ENCODE results near the gene PRICKLE1. TPM values are rescaled to one million over a fixed set of nuclear protein-coding genes. Genes with fewer than 3 reads are reported as not detected.

Gene PRICKLE1
- total and polyA plus RNA-seq, 2 of the 13 experiments (the other 11 are each of a cell fraction or from before 2014, with no cell fraction given): not detected

DNA sequence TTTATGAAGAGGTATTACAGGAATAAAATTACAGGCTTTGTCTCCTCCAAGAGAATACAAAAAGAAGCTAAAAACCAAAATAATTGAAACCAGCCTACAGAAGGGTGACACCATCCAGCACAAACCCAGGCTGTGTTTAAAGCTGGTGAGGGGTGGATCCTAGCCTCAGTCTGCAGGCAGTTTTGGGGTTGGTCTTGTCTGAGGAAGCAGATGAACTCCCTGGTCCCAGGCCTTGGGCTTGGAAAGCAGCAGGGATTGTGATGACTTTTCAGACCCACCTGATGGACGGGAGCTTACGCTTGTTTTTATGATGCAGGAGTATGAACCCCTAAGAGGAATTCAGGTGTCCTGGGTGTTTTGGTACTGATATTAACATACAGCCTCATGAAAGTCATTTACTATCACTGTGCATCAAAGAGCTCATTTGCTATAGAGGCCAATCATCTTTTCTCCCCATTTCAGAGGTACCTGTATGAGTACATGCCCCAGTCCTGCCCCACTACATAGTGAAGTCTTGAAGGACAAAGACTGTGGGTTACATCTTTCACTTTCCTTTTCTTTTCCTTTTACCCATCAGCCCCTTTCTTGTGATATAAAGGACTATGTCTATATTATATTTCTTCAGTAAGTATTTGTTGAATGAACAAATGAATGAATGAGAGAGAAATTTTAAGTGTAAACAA lies 18.1 kb downstream of the PRICKLE1 start:
- no CpG with 5 or more reads among the region's 2 CpGs for WGBS (ENCODE audit: low lambda C conversion rate)
- FAIRE-seq: no peak
- ChIA-PET CTCF (ENCODE audit: low intra/inter-chr PET ratio, low total read pairs) (no interaction called here), POLR2A (no interaction called here)
- BruUV-seq (replicated peaks): no TSS peak
- no peaks in the 10 kb centered on the region for H3K9me3 ChIP-seq (ENCODE audit: low read length)
- no peak for ATAC-seq
- intact Hi-C loops (cut with micrococcal nuclease; ENCODE audit: unreplicated experiment) (no loop called here), in situ Hi-C loops (cut with HindIII; ENCODE audit: extremely low pct_ligation_motif_present, low pct_unique_long_range_greater_than_20kb) (no loop called here)
- no peak overlapping the region for H2AFZ ChIP-seq (ENCODE audit: low read length)
- H3K36me3 ChIP-seq (replicated peaks in 1 of 2; ENCODE audit: control insufficient read depth in 1 of 2, insufficient read depth in 2 of 2, low read length in 2 of 2): no peaks in the 10 kb centered on the region
- no peak overlapping the region for H3K4me3 ChIP-seq (replicated peaks in 1 of 3; ENCODE audit: insufficient read depth in 1 of 3, low read depth in 2 of 3, low read length in 3 of 3)
- no peak for TF ChIP-seq TSC22D2 (CRISPR knock-in tag; IDR thresholded peaks at IDR 0.05; ENCODE audit: borderline replicate concordance)
- no peak for TF ChIP-seq ZNF616 (CRISPR knock-in tag; IDR thresholded peaks at IDR 0.05; ENCODE audit: low read depth)
- TF ChIP-seq BRD4 (CRISPR knock-in tag; IDR thresholded peaks at IDR 0.05): no peak
- TF ChIP-seq AHR (CRISPR knock-in tag; IDR thresholded peaks at IDR 0.05): no peak
- TF ChIP-seq ZNF576 (CRISPR knock-in tag; IDR thresholded peaks at IDR 0.05): no peak
- no peak for TF ChIP-seq ZNF101 (CRISPR knock-in tag; IDR thresholded peaks at IDR 0.05; ENCODE audit: borderline replicate concordance, low read depth)
- no peak for TF ChIP-seq ZNF451 (CRISPR knock-in tag; IDR thresholded peaks at IDR 0.05)
- TF ChIP-seq ZKSCAN1 (IDR thresholded peaks at IDR 0.05; ENCODE audit: low read length): no peak
- peaks cover 0 to 7% of the 10 kb centered on the region in 2 experiments; a peak in 2 of 5 replicates for H3K27me3 ChIP-seq (ENCODE audit: control insufficient read depth in 1 of 2, insufficient read depth in 2 of 2, low read length in 2 of 2)
- no peak overlapping the region for H3K27ac ChIP-seq (ENCODE audit: extremely low read length, insufficient read depth, low read length)
- H3K79me2 ChIP-seq (ENCODE audit: insufficient read depth, low read length): no peaks in the 10 kb centered on the region
- no peak for DNase-seq (ENCODE audit: low spot score)
- H3K4me2 ChIP-seq (ENCODE audit: low read depth, low read length): no peak overlapping the region
- no peaks in the 10 kb centered on the region for H4K20me1 ChIP-seq (ENCODE audit: insufficient read depth, low read length)
- no peaks in the 10 kb centered on the region for H3K4me1 ChIP-seq (ENCODE audit: insufficient read depth, low read length)
- H3K9ac ChIP-seq (ENCODE audit: insufficient read depth, low read depth, low read length): no peak overlapping the region

GRCh38 chr12:42570076-42570475 lies 19.5 kb downstream of the PRICKLE1 start:
- Histone ChIP-seq H3K4me1 (ENCODE audit: insufficient read depth, low read length) (no peaks in the 10 kb centered on the region), H3K9me3 (ENCODE audit: low read length) (no peaks in the 10 kb centered on the region), H3K4me3 (replicated peaks in 1 of 3; ENCODE audit: insufficient read depth in 1 of 3, low read depth in 2 of 3, low read length in 3 of 3) (no peak overlapping the region), H4K20me1 (ENCODE audit: insufficient read depth, low read length) (no peaks in the 10 kb centered on the region), H3K79me2 (ENCODE audit: insufficient read depth, low read length) (no peaks in the 10 kb centered on the region), H3K4me2 (ENCODE audit: low read depth, low read length) (no peak overlapping the region), H3K36me3 (replicated peaks in 1 of 2; ENCODE audit: control insufficient read depth in 1 of 2, insufficient read depth in 2 of 2, low read length in 2 of 2) (no peaks in the 10 kb centered on the region), H3K27ac (ENCODE audit: extremely low read length, insufficient read depth, low read length) (no peak overlapping the region), H3K9ac (ENCODE audit: insufficient read depth, low read depth, low read length) (no peak overlapping the region), H2AFZ (ENCODE audit: low read length) (no peak overlapping the region), H3K27me3 (ENCODE audit: control insufficient read depth in 1 of 2, insufficient read depth in 2 of 2, low read length in 2 of 2) (peaks cover 0 to 7% of the 10 kb centered on the region in 2 experiments; a peak in 2 of 5 replicates)
- FAIRE-seq: no peak
- no peak for DNase-seq (ENCODE audit: low spot score)
- in situ Hi-C loops (cut with HindIII; ENCODE audit: extremely low pct_ligation_motif_present, low pct_unique_long_range_greater_than_20kb) (no loop called here), intact Hi-C loops (cut with micrococcal nuclease; ENCODE audit: unreplicated experiment) (no loop called here)
- 0% methylated on average over 2 of the region's 2 CpGs for WGBS (ENCODE audit: low lambda C conversion rate)
- BruUV-seq (replicated peaks): no TSS peak
- ChIA-PET CTCF (ENCODE audit: low intra/inter-chr PET ratio, low total read pairs) (interaction anchor here (2.1 kb wide), 1 partner anchor 88 kb away, joined by 22 read pairs; no protein-coding TSS in a partner anchor), POLR2A (no interaction called here)
- no peak for ATAC-seq
- TF ChIP-seq ZNF446 (CRISPR knock-in tag; IDR thresholded peaks at IDR 0.05) (no peak), KLF16 (CRISPR knock-in tag; IDR thresholded peaks at IDR 0.05) (no peak), ZNF569 (CRISPR knock-in tag; IDR thresholded peaks at IDR 0.05; ENCODE audit: borderline replicate concordance) (no peak)
